Suprapubic skin (tissue), 4 donors: ENCODE data around the gene RCL1. TPM values are rescaled to one million over a fixed set of nuclear protein-coding genes. Genes with fewer than 3 reads are reported as not detected.
A peak's percentile ranks its signal among the peaks of the same experiment; 100 is the strongest.

Source experiments
- DNase-seq, 2 donors: peaks; one replicate each; pipeline ENCODE4 v3.0.0-alpha.2; 2019; ENCODE audit warnings: low spot score in 2 of 2
- H3K27ac ChIP-seq: fragments of 200-600 bp; sonication (generic); one replicate; pipeline ENCODE4 v1.5.1; 2019
- H3K27me3 ChIP-seq: fragments of 200-600 bp; sonication (generic); one replicate; pipeline ENCODE4 v1.5.1; 2019
- H3K36me3 ChIP-seq: fragments of 200-600 bp; sonication (generic); one replicate; pipeline ENCODE4 v1.5.1; 2019
- H3K4me1 ChIP-seq: fragments of 200-600 bp; sonication (generic); one replicate; pipeline ENCODE4 v1.5.1; 2019
- H3K4me3 ChIP-seq: fragments of 200-600 bp; sonication (generic); one replicate; pipeline ENCODE4 v1.5.1; 2019; ENCODE audit warnings: mild to moderate bottlenecking
- H3K9me3 ChIP-seq: fragments of 200-600 bp; sonication (generic); one replicate; pipeline ENCODE4 v1.5.1; 2019
- EP300 ChIP-seq: sonication (generic); formaldehyde crosslinking; IDR thresholded peaks from one replicate; pipeline ENCODE4 v1.6.1; 2017; ENCODE audit warnings: antibody characterized with exemption
- POLR2A ChIP-seq, 2 donors: fragments of 450-650 bp; IDR thresholded peaks; one replicate each; pipeline ENCODE4 v1.6.1; 2017; ENCODE audit warnings: antibody characterized with exemption in 2 of 2, mild to moderate bottlenecking in 2 of 2, moderate library complexity in 2 of 2
- POLR2AphosphoS5 ChIP-seq, 3 donors: sonication (generic); formaldehyde crosslinking; IDR thresholded peaks; one replicate each; pipeline ENCODE4 v1.6.1; 2017; ENCODE audit warnings: antibody characterized with exemption in 3 of 3
- WGBS: methylation state at CpG from one replicate; pipeline ENCODE4 v1.1.5; 2018; 5-methylcytosine and 5-hydroxymethylcytosine counted together
- total RNA-seq, 4 donors: library from RNA; depleted of rRNA; stranded (reverse); fragments of >200 nt; gene quantifications; one replicate each; pipeline ENCODE4 v1.1.0, GENCODE V29; 2016
- TF ChIP-seq, protein P1 (sequence below), 2 donors: fragments of 200-600 bp in 1 of 2; fragments of 450-650 bp in 1 of 2; sonication (generic) in 1 of 2; IDR thresholded peaks; one replicate each; pipeline ENCODE4 v1.5.1; 2016 to 2019; ENCODE audit warnings: antibody characterized with exemption in 2 of 2, mild to moderate bottlenecking in 1 of 2, moderate library complexity in 1 of 2

The RCL1 gene
- total RNA-seq, 4 donors from 2014 or later, result 44.7 to 75.7 (median 55.5) TPM

- DNase-seq, result no peak
- H3K4me3 ChIP-seq, result no peak overlapping the region
- WGBS, result 94% methylated on average over 2 of the region's 2 CpGs
- no peaks in the 10 kb centered on the region for H3K27me3 ChIP-seq
- no peak overlapping the region for H3K27ac ChIP-seq
- H3K4me1 ChIP-seq, result peaks cover 45% of the 10 kb centered on the region
- H3K36me3 ChIP-seq, result no peaks in the 10 kb centered on the region
- H3K9me3 ChIP-seq, result no peaks in the 10 kb centered on the region
- TF ChIP-seq, protein P1, sequence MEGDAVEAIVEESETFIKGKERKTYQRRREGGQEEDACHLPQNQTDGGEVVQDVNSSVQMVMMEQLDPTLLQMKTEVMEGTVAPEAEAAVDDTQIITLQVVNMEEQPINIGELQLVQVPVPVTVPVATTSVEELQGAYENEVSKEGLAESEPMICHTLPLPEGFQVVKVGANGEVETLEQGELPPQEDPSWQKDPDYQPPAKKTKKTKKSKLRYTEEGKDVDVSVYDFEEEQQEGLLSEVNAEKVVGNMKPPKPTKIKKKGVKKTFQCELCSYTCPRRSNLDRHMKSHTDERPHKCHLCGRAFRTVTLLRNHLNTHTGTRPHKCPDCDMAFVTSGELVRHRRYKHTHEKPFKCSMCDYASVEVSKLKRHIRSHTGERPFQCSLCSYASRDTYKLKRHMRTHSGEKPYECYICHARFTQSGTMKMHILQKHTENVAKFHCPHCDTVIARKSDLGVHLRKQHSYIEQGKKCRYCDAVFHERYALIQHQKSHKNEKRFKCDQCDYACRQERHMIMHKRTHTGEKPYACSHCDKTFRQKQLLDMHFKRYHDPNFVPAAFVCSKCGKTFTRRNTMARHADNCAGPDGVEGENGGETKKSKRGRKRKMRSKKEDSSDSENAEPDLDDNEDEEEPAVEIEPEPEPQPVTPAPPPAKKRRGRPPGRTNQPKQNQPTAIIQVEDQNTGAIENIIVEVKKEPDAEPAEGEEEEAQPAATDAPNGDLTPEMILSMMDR (IDR thresholded peaks at IDR 0.05), result no peak
- TF ChIP-seq EP300 (no peak), POLR2AphosphoS5 (IDR thresholded peaks at IDR 0.05) (no peak), POLR2A (IDR thresholded peaks at IDR 0.05) (no peak)
These were observed 3.8 kb downstream of the RCL1 start for GRCh38 chr9:4796530-4796929.

- 88% methylated on average over 4 of the region's 4 CpGs for WGBS
- Histone ChIP-seq H3K27ac (no peak overlapping the region), H3K27me3 (no peaks in the 10 kb centered on the region), H3K36me3 (no peaks in the 10 kb centered on the region), H3K4me1 (peaks cover 39% of the 10 kb centered on the region), H3K9me3 (no peaks in the 10 kb centered on the region), H3K4me3 (no peak overlapping the region)
- no peak for DNase-seq
- TF ChIP-seq POLR2AphosphoS5 (IDR thresholded peaks at IDR 0.05), result no peak
- TF ChIP-seq, protein P1 (IDR thresholded peaks at IDR 0.05), result peak; percentile 5 to 64
These were observed 4.5 kb downstream of the RCL1 start for GRCh38 chr9:4796988-4797853.

DNA sequence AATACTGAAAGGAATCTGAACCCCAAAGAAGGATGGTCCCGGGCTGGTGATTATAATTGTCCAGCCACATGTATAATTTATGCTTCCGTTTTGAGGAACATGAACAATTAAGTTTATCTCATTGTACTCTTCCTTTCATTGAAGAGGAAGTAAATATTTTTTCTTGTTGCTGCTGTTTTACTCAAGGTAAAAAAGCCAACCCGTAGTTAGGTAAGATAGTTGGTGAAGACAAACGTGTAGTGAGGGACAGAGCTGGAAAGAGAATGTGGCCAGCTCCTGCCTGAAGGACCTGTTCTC is 5.1 kb downstream of the RCL1 start:
- H3K27ac ChIP-seq, result no peak overlapping the region
- no peak for TF ChIP-seq EP300
- no peak for TF ChIP-seq POLR2AphosphoS5 (IDR thresholded peaks at IDR 0.05)
- no peak for TF ChIP-seq POLR2A (IDR thresholded peaks at IDR 0.05)
- TF ChIP-seq, protein P1 (IDR thresholded peaks at IDR 0.05), result no peak

GRCh38 chr9:4798281-4799032 is 5.7 kb downstream of the RCL1 start:
- no peak overlapping the region for H3K4me3 ChIP-seq
- no peaks in the 10 kb centered on the region for H3K9me3 ChIP-seq
- H3K36me3 ChIP-seq, result no peaks in the 10 kb centered on the region
- no peak for DNase-seq
- TF ChIP-seq, protein P1 (IDR thresholded peaks at IDR 0.05), result no peak
- TF ChIP-seq POLR2AphosphoS5 (IDR thresholded peaks at IDR 0.05), result no peak
- no peak for TF ChIP-seq POLR2A (IDR thresholded peaks at IDR 0.05)
- no peak for TF ChIP-seq EP300
- peaks cover 36% of the 10 kb centered on the region for H3K4me1 ChIP-seq
- whole genome bisulfite sequencing, result 68% methylated on average over 2 of the region's 2 CpGs
- no peaks in the 10 kb centered on the region for H3K27me3 ChIP-seq
- no peak overlapping the region for H3K27ac ChIP-seq

More for the DNA sequence above, 5.1 kb downstream of the RCL1 start:
- H3K4me1 ChIP-seq, result peaks cover 37% of the 10 kb centered on the region
- 57% methylated on average over 4 of the region's 4 CpGs for WGBS
- no peak overlapping the region for H3K4me3 ChIP-seq
- no peak for DNase-seq
- no peaks in the 10 kb centered on the region for H3K36me3 ChIP-seq
- H3K27me3 ChIP-seq, result no peaks in the 10 kb centered on the region
- no peaks in the 10 kb centered on the region for H3K9me3 ChIP-seq

DNA sequence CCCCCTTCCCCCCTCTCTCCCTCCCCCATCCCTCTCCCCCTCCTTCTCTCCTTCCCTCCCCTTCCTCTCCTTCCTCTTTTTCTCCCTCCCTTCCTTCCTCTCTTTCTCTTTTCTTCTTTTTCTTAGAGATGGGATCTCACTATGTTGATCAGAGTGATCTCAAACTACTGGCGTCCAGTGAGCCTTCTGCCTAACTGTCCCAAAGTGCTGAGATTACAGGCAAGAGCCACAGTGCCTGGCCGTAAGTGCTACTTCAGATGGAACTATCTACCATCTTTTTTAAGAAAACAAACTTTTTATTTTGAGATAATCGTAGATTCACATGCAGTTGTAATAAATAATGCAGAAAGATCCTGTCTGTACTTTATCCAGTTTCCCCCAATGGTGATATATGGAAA is 6.3 kb downstream of the RCL1 start:
- DNase-seq, result no peak
- no peak overlapping the region for H3K4me3 ChIP-seq
- TF ChIP-seq EP300 (no peak), POLR2AphosphoS5 (IDR thresholded peaks at IDR 0.05) (no peak), POLR2A (IDR thresholded peaks at IDR 0.05) (no peak)
- TF ChIP-seq, protein P1 (IDR thresholded peaks at IDR 0.05), result no peak
- H3K36me3 ChIP-seq, result no peaks in the 10 kb centered on the region
- H3K4me1 ChIP-seq, result peaks cover 31% of the 10 kb centered on the region
- H3K9me3 ChIP-seq, result no peaks in the 10 kb centered on the region
- no peaks in the 10 kb centered on the region for H3K27me3 ChIP-seq
- H3K27ac ChIP-seq, result no peak overlapping the region
- WGBS, result 65% methylated on average over 3 of the region's 3 CpGs
